ENCODE measurements around the gene KIAA1328.
"Not testable (repeated sequence)": the region's sequence is repeated elsewhere in the genome, so short reads cannot be mapped to it uniquely, and the experiment has no call there.

The KIAA1328 gene

DNA sequence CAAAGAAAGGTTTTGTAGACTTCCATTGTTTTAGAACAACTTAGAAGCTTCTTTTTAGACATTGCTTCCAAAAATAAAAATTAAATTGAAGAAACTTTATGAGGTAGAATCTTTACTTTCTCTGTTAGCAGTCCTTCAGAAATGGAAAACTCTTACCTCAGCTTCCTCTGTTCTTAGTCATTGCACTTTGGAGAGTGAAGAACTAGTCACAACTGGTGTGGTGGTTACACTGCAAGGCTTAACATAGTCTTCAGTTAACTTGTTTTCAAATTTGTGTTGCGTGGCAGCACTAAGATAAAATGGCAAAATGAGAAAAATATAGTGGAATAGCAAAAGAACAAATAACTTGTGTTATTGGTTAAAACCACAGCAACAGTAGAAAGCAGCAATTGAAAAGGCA lies 332.6 kb downstream of the KIAA1328 start:
- DNase-seq, result no peak

- DNase-seq, result no peak
These were observed 333.6 kb downstream of the KIAA1328 start for GRCh38 chr18:37162551-37162950.

DNA sequence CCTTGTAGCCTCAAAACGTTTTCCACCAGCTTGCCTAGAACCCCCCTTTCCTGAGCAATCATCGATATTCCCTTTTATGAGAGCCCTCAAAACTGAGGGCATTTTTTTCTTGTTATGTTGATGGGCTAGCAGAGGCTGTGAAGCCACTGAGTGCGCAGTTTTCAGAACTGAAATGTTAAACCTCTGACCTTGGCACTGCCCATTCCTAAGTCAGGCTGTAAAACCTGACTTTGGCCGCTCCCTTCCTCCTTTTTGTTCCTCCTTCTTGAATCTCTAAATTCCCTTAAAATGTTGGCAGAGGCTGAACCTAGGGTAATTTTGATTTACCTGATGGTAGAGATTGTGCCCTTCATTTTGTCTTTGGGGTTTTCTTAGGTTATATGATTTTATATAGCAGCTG lies 334.2 kb downstream of the KIAA1328 start:
- no peak for DNase-seq

DNA sequence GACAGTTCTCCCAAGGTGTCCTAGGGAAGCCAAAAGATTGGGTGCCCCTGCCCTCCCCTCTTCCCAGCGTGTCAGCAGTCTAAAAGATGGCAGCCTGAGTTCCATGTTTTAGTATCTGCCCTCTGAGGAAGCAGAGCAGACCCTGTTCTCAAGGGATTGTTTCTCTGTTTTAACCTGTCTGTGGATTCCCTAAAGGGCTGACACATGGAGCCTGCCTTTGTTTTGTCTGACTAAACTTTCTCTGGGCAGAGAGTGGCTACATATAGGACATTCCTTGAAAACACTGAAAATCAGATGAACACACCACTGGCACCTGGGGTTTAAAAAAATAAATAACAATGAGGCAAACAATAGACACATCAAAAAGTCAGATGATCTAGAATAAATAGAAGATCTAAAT lies 337.6 kb downstream of the KIAA1328 start:
- no peak for DNase-seq

DNA sequence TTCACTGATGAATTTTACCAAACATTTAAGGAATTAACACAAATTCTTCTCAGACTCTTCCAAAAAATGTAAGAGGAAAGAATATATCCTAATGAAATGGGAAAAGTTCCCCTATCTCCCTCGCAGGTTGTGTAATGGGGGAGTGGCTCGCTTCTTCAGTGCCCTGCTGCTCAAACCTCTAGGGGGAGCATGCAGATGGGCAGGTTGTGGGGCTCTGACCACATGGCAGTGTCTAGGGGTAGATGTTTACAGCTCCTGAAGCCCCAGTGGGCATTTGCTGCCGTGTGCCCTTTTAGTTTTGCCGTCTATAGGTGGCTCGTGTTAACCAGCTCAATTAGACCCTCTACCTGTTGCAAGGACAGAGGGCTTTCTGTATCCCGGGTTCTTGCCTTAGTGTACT lies 338.0 kb downstream of the KIAA1328 start:
- DNase-seq, result not testable (repeated sequence)

DNA sequence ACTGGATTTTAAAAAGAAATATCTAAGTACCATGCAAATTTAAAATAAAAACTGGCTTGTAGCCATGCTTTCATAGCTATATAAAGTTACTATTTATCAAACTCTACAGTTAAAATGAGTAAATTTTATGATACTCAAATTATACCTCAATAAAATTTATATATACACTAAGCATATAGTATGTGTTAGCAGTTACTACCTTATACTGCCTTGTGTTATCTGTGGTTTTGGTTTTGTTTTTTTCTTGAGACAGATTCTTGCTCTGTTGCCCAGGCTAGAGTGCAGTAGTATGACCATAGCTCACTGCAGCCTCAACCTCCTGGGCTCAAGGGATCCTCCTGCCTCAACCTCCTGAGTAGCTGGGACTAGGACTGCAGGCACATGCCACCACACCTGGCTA lies 342.1 kb downstream of the KIAA1328 start:
- no peak for DNase-seq

DNA sequence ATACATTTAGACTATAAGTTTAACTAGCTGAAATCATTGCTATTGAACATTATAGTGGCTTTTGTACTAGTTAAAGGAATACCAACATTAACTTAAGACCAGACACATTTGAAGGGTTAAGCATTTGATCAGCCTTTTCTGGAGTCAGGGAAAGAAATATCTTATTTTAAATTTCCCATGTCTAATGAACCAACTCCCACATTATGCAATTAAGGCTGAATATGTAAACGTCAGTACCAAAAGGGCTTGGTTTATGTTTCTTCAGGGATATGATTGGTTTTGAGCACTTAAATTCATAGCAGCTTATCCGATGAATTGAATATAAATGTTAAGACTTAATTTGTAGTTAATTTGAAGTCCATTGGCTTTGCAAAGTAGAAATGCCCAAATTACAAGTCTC lies 344.5 kb downstream of the KIAA1328 start:
- no peak for DNase-seq

DNA sequence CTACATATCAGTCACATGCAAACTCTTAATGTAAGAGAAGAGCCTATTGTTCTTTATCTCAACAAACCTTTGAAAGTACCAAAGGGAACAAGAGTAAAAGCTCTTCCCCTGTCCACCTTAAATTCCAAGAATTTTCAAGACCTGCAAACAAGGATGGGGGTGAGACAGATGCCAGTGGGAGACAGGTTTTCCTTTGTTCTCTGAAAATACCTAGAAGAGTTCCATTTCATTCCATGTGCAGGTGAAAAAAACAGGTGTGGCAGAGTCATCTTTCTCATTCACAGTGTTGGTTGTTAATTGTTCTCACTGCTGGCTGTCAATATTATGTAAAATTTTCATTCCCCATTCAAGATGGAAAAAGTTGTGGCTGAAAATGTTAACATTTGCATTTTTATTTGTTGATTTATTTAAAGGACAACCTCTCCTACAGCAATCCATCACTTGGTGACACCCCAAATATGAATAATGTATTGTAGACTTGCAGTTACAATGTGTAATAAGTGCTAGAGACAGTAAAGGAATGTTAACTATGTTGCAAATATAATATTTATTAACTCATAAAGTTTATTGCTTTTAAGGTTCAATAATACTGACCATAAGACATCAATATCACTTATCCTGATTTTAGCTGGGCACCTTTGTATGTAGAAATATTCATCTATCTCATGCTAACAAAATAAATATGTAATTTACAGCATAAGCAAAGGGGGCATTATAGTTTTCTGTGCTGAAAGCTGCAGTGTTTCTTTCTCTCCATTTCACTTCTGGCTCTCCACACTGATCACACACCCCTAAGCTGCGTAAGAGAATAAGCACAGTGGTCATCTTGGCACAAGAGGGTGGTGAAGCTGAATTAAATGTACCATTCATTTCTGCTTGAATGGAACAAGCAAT lies 347.0 kb downstream of the KIAA1328 start:
- no peak for DNase-seq

DNA sequence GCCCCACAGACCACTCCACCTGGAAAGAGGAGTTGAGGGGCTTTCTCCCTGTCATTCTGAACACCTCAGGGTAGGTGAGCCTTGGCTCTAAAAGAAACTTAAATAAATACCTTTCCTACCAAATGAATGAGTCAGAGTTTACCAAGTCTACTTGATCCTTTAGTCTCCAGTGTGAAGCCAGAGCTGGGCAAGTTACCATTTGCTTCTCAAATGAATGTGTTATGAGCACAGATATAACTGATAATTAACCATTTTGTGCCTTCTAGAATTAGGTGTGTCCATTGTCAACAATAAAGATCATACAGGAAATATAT lies 347.7 kb downstream of the KIAA1328 start:
- DNase-seq, result no peak

- DNase-seq, result no peak
These were observed 350.5 kb downstream of the KIAA1328 start for GRCh38 chr18:37179384-37179783.

- no peak for DNase-seq
These were observed 351.2 kb downstream of the KIAA1328 start for GRCh38 chr18:37180086-37180485.

GRCh38 chr18:37182340-37183135 lies 353.6 kb downstream of the KIAA1328 start:
- no peak for DNase-seq

GRCh38 chr18:37184209-37184868 lies 355.4 kb downstream of the KIAA1328 start:
- no peak for DNase-seq

GRCh38 chr18:37188016-37188791 lies 359.3 kb downstream of the KIAA1328 start:
- DNase-seq, result no peak

GRCh38 chr18:37199741-37200140 lies 370.8 kb downstream of the KIAA1328 start:
- no peak for DNase-seq

- no peak for DNase-seq
These were observed 378.4 kb downstream of the KIAA1328 start for GRCh38 chr18:37207343-37207742.

DNA sequence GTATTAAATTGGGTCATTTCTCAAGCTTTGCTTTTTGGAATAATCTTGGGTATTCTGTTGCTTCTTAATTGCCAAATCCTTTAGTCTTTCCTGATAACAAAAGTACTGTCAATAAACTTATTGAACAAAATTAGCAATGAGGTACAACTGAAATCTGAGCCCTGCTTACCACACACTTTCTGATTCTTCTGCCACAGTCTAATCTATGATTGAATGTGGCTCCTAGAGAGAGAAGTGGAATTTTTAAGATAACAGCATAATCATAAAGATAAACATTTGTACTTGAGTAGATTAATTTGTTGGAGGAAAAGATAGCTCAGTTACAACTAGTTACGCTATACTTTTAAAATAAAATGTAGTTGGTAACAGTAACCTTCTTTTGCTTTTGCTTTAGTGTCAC lies 381.9 kb downstream of the KIAA1328 start:
- no peak for DNase-seq

- no peak for DNase-seq
These were observed 389.2 kb downstream of the KIAA1328 start for GRCh38 chr18:37218022-37218590.

DNA sequence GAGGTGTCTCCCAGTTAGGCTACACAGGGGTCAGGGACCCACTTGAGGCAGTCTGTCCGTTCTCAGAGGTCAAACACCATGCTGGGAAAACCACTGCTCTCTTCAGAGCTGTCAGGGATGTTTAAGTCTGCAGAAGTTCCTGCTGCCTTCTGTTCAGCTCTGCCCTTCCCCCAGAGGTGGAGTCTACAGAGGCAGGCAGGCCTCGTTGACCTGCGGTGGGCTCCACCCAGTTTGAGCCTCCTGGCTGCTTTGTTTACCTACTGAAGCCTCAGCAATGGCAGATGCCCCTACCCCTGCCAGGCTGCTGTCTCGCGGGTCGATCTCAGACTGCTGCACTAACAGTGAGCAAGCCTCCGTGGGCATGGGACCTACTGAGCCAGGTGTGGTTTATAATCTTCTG lies 390.3 kb downstream of the KIAA1328 start:
- DNase-seq, result no peak

DNA sequence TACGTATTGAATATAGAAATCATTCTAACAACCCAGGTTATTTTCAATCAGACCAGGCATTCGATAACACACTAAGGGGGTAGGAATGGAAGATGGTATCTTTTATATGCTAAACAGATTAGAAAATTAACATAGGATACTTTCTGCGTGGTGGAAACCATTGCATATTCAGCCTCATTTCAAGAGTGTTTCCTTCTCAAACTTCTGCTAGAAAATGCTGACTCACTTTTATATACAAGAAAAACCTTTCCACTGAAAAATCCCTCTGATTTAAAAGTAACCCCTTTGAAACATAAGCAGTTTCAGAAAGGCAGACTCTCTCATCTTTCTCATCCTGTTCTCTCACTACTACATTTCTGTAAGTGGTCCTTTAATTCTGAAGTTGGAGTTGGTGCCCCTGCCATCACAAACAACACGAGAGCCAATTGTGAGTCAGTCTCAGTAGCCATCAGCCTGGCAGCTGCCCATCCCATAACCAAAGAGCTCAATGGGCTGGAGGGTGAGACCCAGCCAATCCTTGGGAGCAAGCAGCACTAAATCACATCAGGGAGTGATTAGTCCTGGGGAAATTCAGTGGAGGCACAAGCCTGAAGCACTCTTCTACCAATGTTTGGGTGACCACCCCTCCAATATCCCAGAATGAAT lies 393.5 kb downstream of the KIAA1328 start:
- DNase-seq, result no peak

- no peak for DNase-seq
These were observed 394.1 kb downstream of the KIAA1328 start for GRCh38 chr18:37222999-37223378.

DNA sequence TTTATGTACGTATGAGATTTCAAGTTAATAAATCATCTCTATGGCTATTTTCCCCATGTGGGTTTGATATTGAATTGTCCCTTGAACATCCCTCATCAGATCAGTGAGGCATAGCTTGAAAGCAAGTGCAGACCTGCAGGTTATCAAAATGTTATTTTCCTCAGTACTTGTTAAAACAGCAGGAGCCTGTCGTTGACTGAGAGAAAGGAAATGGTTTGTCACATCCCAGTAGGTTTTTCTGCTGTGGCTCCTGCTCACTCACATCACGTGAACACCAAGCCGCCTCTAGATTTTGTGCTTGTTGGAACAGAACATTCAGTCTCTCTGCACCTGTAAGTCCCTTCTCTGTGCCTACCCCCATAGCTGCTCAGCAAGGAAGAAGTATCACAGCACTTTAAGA lies 396.4 kb downstream of the KIAA1328 start:
- DNase-seq, result no peak
